ENCODE measurements around the gene PLEKHA6.

DNA sequence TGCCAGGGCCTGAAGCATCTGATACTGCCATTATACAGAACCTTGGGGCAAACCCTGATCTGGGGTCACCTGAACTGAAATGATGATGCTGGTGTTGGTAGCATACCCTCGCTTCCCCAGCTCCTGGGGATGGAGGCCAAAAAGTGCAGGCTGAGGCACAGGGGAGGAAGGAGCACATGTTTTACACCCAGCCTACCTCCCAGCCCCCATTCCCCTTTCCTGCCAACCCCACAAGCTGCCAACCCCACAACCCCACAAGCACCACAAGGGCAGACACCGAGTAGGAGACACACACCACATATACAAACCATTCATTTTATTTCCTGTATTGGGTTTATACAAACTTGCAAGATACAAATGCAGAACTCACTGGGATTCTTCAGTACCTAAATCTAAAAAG is 141.2 kb downstream of the PLEKHA6 start:
- no peak for TF ChIP-seq POLR2A (IDR thresholded peaks at IDR 0.05; ENCODE audit: low read length)
- no peak for TF ChIP-seq GATA1 (IDR thresholded peaks at IDR 0.05; ENCODE audit: low read depth, low read length)

Data from erythroblast (primary cell).